HG02759 (cell line): ENCODE results near the gene ALDH1B1.

Source experiments
- ATAC-seq: cut with Tn5 transposase; IDR thresholded peaks from one replicate; pipeline ENCODE4 v1.9.1; 2021; ENCODE audit warnings: mild to moderate bottlenecking, moderate library complexity; ENCODE audit not compliant: unreplicated experiment

Gene ALDH1B1

DNA sequence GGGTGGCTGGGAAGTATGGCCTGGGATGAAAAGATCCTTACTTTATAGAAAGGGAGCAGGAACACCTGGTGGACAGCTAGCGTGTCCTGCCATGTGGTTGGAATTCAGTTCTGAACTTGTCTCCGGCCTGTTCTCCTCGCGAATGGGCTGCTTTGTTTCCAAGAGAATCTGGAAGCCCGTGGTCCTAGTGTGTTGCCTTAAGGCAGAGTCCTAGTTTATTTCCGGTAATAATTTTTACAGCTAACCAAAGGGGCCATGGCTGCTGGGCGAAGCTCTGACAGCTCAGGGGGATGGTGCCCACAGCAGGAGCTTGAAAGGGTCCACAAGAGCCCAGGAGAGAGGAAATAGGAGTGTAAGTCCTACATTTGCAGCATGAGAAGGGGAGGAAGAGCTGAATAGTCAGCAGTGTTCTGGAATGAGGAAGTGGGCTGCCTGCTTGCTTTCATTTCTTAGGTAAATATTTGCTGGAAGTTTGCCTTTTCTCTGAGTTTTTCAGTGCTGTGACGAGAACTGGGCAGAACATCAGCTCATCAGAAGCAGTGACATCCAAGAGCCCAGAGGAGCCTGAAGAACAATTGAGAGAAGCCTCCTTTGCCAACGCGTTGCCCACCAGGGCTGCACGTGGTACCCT is 44.8 kb downstream of the ALDH1B1 start:
- peak; percentile 55 for ATAC-seq

DNA sequence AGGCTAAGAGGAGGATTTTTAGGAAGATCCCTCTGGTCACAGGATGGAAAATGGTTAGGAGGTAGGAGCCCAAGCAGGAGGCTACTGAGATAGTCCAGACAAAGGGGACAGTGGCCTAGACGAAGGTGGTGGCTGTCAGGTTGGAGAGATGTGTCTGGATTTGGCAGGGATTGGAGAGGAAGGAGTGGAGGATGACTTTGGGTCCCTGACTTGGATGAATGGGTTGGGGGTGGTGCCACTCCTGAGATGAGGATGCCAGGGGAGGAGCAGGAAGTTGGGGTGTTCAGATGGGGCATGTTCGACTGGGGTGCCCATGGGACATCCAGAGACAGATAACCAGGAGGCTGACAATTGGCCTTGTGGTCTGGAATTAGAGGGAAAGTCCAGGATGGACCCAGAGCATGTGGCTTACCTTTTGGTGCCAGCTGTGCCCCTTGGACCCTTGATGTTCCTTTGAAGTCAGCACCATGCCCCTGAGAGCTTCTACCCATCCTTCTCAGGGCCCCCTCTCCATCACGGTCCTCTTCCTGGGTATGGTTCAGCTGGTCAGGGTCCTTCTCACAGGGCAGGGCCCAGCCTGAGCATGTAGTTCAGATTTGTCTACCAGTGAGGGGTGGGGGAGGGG is 46.9 kb downstream of the ALDH1B1 start:
- no peak for ATAC-seq

DNA sequence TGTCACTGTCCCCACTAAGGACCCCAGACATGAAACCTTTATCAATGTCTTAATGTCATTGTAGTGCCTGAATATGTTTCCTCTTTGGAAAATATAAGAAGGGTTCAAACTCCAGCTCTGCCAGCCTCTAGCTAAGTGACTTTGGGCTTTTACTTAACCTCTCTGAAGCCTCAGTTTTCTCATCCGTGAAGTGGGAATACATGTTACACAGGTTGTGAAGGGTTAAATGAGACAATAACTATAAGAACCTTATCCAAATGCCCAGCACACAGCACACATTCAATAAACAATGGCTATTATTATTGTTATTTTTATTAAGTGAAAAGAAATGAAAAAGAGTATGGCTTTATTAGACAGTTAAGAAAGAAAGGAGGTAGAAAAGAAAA is 47.4 kb downstream of the ALDH1B1 start:
- no peak for ATAC-seq

DNA sequence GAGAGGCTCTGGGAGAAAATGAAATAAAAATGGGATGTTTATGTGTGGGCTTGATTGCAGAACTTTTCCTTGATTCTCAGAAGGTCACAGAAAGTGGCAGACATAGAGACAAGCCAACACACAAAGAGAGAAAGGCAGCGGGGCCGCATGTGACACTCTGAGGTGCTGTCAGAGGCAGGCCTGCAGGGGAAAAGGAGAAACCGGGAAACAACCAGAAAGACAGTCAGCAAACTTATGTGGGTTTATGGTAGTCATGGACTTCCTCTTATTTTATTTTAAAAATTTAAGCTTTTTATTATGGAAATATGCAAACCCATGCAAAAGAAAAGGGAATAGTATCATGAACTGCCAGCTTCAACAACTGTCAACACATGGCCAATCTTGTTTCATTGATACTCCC is 48.0 kb downstream of the ALDH1B1 start:
- no peak for ATAC-seq

DNA sequence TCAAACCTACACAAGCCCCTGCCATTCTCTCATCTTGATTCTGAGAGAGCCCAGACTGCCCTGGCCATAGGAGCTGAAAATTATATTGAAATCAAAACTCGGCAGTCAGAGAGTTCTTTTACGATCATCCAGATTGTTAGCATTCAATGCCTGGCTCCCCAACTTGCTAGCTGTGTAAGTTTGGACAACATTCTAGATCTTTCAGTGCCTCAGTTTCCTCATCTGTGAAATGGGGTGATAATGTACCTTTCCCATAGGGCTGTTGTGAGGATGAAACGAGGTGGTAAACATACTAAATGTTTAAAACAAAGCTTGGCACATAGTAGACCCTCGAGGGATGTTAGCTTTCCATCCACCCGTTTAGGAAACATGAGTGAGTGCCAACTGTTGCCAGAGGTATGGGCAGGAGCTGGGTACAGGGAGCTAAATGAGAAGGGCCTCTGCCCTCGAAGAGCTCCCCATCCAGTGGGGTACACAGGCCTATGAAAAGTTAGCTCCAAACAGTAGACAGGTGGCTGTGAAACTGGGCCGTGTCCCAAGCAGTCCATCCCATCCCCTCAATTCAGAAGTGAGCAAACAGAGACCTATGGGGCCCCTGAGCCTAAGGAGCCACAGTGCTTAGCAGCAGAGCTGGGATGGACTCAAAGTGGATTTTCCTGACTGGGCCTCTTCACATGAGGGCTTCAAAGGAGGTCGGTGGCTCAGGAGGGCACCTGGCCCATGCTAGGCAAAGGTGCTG is 49.0 kb downstream of the ALDH1B1 start:
- ATAC-seq, result no peak

DNA sequence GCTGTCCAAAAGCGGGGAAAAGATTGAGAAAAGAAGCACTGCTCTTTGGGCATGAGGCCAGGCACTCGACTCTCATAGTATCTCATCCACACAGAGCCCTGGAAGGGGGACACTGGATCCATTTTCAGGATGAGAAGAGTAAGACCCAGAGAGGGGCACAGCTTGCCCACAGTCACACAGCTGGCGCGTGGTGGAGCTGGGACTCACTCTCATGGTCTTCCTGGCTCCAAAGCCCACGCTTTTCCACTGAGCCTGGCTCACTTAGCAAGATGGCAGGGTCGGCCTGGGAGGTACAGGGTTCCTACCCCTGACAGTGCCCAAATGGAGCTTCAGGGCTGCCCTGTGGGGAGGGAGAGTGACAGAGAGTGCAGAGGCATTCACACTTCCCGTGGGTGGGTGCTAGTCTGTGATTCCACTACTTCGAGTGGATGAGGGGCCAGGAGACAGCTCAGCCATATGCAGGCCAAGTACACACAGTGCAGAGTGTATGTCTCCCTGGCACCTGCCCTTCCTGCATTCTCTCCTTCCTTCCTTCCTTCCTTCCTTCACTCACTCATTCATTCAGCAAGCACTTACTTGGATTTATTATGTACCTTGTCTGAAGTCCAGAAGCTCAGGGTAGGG is 50.1 kb downstream of the ALDH1B1 start:
- ATAC-seq, result no peak

DNA sequence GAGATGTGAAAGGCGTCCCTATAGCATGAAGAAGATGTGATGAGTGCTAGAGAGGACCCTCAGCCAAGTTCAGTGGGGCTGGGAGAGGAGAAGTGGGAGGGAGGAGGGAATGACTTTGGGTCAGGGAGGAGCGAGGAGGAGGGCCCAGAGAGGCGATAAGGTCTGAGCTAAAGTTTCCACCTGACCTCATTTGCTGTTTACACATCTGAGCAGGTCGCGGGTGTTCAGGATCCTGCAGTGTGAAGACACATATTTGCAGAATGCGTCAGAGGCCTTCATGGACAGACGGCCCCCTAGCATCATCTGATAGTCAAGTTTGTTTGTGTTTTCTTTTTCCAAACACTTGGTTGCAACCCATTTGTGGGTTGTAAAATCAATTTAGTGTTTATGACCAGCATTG is 50.7 kb downstream of the ALDH1B1 start:
- no peak for ATAC-seq

DNA sequence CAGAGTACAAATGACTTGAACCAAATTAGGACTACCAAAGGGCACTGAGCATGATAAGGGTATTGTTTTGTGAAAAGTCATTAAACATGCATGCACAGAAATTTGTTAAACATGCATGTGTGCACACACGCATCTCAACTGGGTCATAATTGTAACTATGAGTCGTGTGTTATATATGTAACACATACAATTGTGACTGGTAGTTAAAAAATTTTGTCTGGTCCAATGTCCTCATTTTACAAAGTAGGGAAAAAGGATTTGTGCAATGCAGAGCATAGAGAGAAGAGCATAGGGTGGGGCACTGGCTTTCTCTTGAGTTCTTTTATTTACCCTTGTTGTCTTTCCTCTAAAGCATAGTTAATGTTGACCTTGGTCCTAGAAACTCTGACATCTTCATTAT is 51.1 kb downstream of the ALDH1B1 start:
- ATAC-seq, result no peak

DNA sequence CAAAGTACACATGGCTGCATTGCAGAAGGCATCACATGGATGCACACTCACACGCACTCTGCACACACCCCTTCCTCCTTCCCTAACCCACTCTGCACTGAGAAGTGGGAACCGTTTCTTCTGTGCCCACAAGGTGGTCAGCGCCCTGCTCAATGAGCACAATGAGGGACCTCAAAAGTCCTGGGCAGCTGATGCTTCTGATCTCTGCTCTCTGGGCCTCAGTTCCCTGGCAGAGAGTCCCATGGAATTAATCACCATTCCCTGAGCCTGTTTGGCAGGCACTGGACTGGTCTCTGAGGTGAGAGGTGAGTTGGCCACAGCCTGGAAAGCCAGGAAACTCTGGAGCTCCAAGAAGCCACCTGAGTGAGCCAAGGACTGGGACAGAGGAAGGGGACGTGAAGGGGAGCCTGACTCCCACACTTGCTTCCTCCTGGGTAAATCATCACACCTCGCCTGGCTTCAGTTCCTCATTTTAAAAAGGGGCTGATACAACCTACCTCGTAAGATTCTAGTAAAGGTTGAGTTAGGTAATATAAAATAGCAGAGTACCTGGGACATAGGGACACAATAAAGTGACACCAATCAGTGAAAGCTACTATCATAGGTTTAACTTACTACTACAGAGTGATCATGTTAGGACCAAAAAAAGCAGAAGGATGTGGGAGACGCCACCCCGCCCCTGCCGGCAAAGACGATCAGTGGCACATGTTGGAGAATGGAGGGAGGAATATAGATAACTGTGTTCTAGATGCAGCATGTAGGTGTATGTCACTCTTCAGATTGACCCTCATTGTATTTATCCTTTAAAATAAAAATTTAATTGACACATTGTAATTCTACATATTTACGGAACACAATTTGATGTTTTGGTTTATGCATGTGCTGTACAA is 52.9 kb downstream of the ALDH1B1 start:
- ATAC-seq, result peak; percentile 94

DNA sequence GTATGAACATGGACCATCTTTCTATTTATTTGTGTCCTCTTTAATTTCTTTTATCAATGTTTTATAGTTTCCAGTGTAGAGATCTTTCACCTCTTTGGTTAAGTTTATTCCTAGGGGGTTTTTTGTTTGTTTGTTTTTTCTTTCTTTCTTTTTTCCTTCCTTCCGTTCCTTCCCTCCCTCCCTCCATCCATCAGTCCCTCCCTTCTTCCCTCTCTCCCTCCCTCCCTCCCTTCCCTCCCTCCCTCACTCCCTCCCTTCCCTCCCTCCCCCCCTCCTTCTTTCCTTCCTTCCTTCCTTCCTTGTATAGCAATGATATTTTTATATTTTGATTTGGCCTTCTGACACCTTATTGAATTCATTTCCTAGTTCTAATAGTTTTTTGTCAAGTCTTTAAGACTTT is 55.2 kb downstream of the ALDH1B1 start:
- no peak for ATAC-seq
